Neural cell (in vitro differentiated cells): ENCODE data around the gene CLASP1. TPM values are rescaled to one million over a fixed set of nuclear protein-coding genes. Genes with fewer than 3 reads are reported as not detected.

ENCODE experiments used
- H2AFZ ChIP-seq: fragments of 200-600, 300-800 bp; sonication (generic), shearing (Covaris generic); 2 replicates; pipeline ENCODE4 v1.6.0; 2014; ENCODE audit warnings: low read depth, mild to moderate bottlenecking, antibody characterized with exemption, low read length, moderate library complexity
- H3F3A ChIP-seq: fragments of 200-600 bp; shearing (Covaris generic); 2 replicates; pipeline ENCODE4 v1.6.1; 2016; ENCODE audit warnings: mild to moderate bottlenecking, moderate library complexity, mixed read lengths, antibody characterized with exemption, low read length; ENCODE audit not compliant: insufficient read depth, poor library complexity, severe bottlenecking
- H3K27ac ChIP-seq: fragments of 200-600, 300-800 bp; sonication (generic), shearing (Covaris generic); 2 replicates; pipeline ENCODE4 v1.5.1; 2014; ENCODE audit warnings: mild to moderate bottlenecking, low read length, moderate library complexity
- H3K27me3 ChIP-seq: fragments of 300-800, 200-600 bp; sonication (generic), shearing (Covaris generic); 2 replicates; pipeline ENCODE4 v1.6.0; 2014; ENCODE audit warnings: mild to moderate bottlenecking, low read depth, low read length, moderate library complexity; ENCODE audit not compliant: insufficient read depth
- H3K36me3 ChIP-seq: fragments of 300-800, 200-600 bp; sonication (generic), shearing (Covaris generic); 2 replicates; pipeline ENCODE4 v1.5.1; 2014; ENCODE audit warnings: mild to moderate bottlenecking, antibody characterized with exemption, low read length, moderate library complexity; ENCODE audit not compliant: insufficient read depth
- H3K4me2 ChIP-seq: fragments of 300-800, 200-600 bp; sonication (generic), shearing (Covaris generic); 2 replicates; pipeline ENCODE4 v1.6.0; 2014; ENCODE audit warnings: mild to moderate bottlenecking, low read length
- H3K4me3 ChIP-seq: fragments of 300-800, 200-600 bp; sonication (generic), shearing (Covaris generic); 2 replicates; pipeline ENCODE4 v1.5.1; 2014; ENCODE audit warnings: mild to moderate bottlenecking, low read length, moderate library complexity
- H3K79me2 ChIP-seq: fragments of 200-600 bp; shearing (Covaris generic); replicated peaks from 2 replicates; pipeline ENCODE4 v1.6.0; 2014; ENCODE audit warnings: mild to moderate bottlenecking, low read length, moderate library complexity; ENCODE audit not compliant: insufficient read depth
- H3K9ac ChIP-seq: fragments of 300-800, 200-600 bp; sonication (generic), shearing (Covaris generic); 2 replicates; pipeline ENCODE4 v1.6.1; 2016; ENCODE audit warnings: mild to moderate bottlenecking, low read length, mixed read lengths
- H3K9me2 ChIP-seq: fragments of 200-600 bp; shearing (Covaris generic); 2 replicates; pipeline ENCODE4 v1.6.1; 2016; ENCODE audit warnings: mild to moderate bottlenecking, low read length, mixed read lengths; ENCODE audit not compliant: insufficient read depth
- H3K9me3 ChIP-seq: fragments of 200-600, 300-800 bp; sonication (generic), shearing (Covaris generic); 2 replicates; pipeline ENCODE4 v1.6.1; 2016; ENCODE audit warnings: mild to moderate bottlenecking, mixed run types, low read length, moderate library complexity, mixed read lengths
- H4K20me1 ChIP-seq: fragments of 200-600 bp; shearing (Covaris generic); 2 replicates; pipeline ENCODE4 v1.6.1; 2016; ENCODE audit warnings: mild to moderate bottlenecking, mixed run types; ENCODE audit not compliant: insufficient read depth
- EP300 ChIP-seq: fragments of 450-650 bp; conservative IDR thresholded peaks from 2 replicates; pipeline ENCODE4 v1.6.1; 2014; ENCODE audit warnings: antibody characterized with exemption, mild to moderate bottlenecking, moderate library complexity; ENCODE audit not compliant: poor library complexity, severe bottlenecking
- EZH2 ChIP-seq: fragments of 200-600, 300-800 bp; shearing (Covaris generic), sonication (generic); IDR thresholded peaks from 2 replicates; pipeline ENCODE4 v1.6.1; 2014; ENCODE audit warnings: antibody characterized with exemption, low read length, borderline replicate concordance, mild to moderate bottlenecking; ENCODE audit not compliant: insufficient read depth, poor library complexity, severe bottlenecking
- MXI1 ChIP-seq: fragments of 450-650 bp; conservative IDR thresholded peaks from 2 replicates; pipeline ENCODE4 v1.6.1; 2014; ENCODE audit warnings: antibody characterized with exemption, mild to moderate bottlenecking; ENCODE audit not compliant: poor library complexity, severe bottlenecking
- POLR2AphosphoS5 ChIP-seq: IDR thresholded peaks from 2 replicates; pipeline ENCODE4 v1.6.1; 2012
- RAD21 ChIP-seq: fragments of 450-650 bp; conservative IDR thresholded peaks from 2 replicates; pipeline ENCODE4 v1.6.1; 2014; ENCODE audit warnings: antibody characterized with exemption, mild to moderate bottlenecking, moderate library complexity
- SMC3 ChIP-seq: fragments of 450-650 bp; conservative IDR thresholded peaks from 2 replicates; pipeline ENCODE4 v1.6.1; 2014; ENCODE audit warnings: antibody characterized with exemption, mild to moderate bottlenecking, moderate library complexity; ENCODE audit not compliant: poor library complexity
- TAF1 ChIP-seq: IDR thresholded peaks from 2 replicates; pipeline ENCODE4 v1.6.1; 2012; ENCODE audit warnings: low read depth
- polyA plus RNA-seq: library from polyadenylated mRNA; depleted of rRNA; stranded (reverse); fragments of >200 nt; gene quantifications from 2 replicates; pipeline ENCODE4 v1.2.3, GENCODE V29; 2014
- TF ChIP-seq, protein P1 (sequence below): IDR thresholded peaks from 2 replicates; pipeline ENCODE4 v1.6.1; 2012; ENCODE audit warnings: borderline replicate concordance
- TF ChIP-seq, protein P2 (sequence below): fragments of 450-650 bp; IDR thresholded peaks from 2 replicates; pipeline ENCODE4 v1.5.1; 2014; ENCODE audit warnings: antibody characterized with exemption, mild to moderate bottlenecking, moderate library complexity; ENCODE audit not compliant: poor library complexity, severe bottlenecking

CLASP1 gene
- polyA plus RNA-seq, 1 donor from 2014 or later = 41.3 TPM

DNA sequence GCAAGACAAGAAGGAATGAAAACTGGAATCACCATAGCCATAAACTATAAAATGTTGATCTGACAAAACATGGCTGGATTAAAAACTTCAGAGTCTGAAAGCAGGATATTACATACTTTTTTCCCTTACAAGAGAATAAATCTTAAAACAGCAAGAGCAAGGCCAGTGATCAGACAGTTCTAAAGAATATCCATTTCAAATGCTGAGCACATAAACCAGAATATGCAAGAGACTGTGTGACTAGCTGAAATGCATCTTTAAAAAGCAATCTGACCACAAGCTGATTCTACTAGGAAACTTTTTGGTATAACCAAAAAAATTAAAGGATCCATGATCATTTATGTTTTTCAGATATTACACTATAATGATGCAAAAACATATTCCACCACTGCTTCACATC lies 239.3 kb downstream of the CLASP1 start:
- Histone ChIP-seq H3K4me2 (no peak overlapping the region), H4K20me1 (no peaks in the 10 kb centered on the region), H2AFZ (no peak overlapping the region), H3K4me3 (no peak overlapping the region), H3K9me3 (no peaks in the 10 kb centered on the region), H3K27ac (no peak overlapping the region), H3K36me3 (no peaks in the 10 kb centered on the region), H3K27me3 (no peaks in the 10 kb centered on the region), H3K9me2 (no peaks in the 10 kb centered on the region), H3F3A (no peaks in the 10 kb centered on the region), H3K9ac (no peak overlapping the region), H3K79me2 (no peaks in the 10 kb centered on the region)
- no peak for TF ChIP-seq EZH2
- TF ChIP-seq RAD21 = no peak
- TF ChIP-seq POLR2AphosphoS5 = no peak
- no peak for TF ChIP-seq EP300
- TF ChIP-seq, protein P1, sequence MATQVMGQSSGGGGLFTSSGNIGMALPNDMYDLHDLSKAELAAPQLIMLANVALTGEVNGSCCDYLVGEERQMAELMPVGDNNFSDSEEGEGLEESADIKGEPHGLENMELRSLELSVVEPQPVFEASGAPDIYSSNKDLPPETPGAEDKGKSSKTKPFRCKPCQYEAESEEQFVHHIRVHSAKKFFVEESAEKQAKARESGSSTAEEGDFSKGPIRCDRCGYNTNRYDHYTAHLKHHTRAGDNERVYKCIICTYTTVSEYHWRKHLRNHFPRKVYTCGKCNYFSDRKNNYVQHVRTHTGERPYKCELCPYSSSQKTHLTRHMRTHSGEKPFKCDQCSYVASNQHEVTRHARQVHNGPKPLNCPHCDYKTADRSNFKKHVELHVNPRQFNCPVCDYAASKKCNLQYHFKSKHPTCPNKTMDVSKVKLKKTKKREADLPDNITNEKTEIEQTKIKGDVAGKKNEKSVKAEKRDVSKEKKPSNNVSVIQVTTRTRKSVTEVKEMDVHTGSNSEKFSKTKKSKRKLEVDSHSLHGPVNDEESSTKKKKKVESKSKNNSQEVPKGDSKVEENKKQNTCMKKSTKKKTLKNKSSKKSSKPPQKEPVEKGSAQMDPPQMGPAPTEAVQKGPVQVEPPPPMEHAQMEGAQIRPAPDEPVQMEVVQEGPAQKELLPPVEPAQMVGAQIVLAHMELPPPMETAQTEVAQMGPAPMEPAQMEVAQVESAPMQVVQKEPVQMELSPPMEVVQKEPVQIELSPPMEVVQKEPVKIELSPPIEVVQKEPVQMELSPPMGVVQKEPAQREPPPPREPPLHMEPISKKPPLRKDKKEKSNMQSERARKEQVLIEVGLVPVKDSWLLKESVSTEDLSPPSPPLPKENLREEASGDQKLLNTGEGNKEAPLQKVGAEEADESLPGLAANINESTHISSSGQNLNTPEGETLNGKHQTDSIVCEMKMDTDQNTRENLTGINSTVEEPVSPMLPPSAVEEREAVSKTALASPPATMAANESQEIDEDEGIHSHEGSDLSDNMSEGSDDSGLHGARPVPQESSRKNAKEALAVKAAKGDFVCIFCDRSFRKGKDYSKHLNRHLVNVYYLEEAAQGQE = no peak
- TF ChIP-seq TAF1 = no peak
- TF ChIP-seq, protein P2, sequence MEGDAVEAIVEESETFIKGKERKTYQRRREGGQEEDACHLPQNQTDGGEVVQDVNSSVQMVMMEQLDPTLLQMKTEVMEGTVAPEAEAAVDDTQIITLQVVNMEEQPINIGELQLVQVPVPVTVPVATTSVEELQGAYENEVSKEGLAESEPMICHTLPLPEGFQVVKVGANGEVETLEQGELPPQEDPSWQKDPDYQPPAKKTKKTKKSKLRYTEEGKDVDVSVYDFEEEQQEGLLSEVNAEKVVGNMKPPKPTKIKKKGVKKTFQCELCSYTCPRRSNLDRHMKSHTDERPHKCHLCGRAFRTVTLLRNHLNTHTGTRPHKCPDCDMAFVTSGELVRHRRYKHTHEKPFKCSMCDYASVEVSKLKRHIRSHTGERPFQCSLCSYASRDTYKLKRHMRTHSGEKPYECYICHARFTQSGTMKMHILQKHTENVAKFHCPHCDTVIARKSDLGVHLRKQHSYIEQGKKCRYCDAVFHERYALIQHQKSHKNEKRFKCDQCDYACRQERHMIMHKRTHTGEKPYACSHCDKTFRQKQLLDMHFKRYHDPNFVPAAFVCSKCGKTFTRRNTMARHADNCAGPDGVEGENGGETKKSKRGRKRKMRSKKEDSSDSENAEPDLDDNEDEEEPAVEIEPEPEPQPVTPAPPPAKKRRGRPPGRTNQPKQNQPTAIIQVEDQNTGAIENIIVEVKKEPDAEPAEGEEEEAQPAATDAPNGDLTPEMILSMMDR = no peak
- TF ChIP-seq SMC3 = no peak

- no peak overlapping the region for H3K27ac ChIP-seq
- no peaks in the 10 kb centered on the region for H3K36me3 ChIP-seq
Measured at GRCh38 chr2:121409388-121409787, 239.9 kb downstream of the CLASP1 start.

More at GRCh38 chr2:121409388-121409787, 239.9 kb downstream of the CLASP1 start:
- Histone ChIP-seq H3K9me3 (no peaks in the 10 kb centered on the region), H3K9me2 (no peaks in the 10 kb centered on the region), H3K4me2 (no peak overlapping the region), H3K4me3 (no peak overlapping the region), H3F3A (no peaks in the 10 kb centered on the region), H3K79me2 (no peaks in the 10 kb centered on the region), H4K20me1 (no peaks in the 10 kb centered on the region), H3K27me3 (no peaks in the 10 kb centered on the region), H2AFZ (no peak overlapping the region), H3K9ac (no peak overlapping the region)
- no peak for TF ChIP-seq EZH2
- TF ChIP-seq SMC3 = no peak
- no peak for TF ChIP-seq MXI1
- TF ChIP-seq, protein P2 = no peak
- TF ChIP-seq RAD21 = no peak
- TF ChIP-seq, protein P1 = no peak
- no peak for TF ChIP-seq EP300
- no peak for TF ChIP-seq TAF1
- TF ChIP-seq POLR2AphosphoS5 = no peak
